CMK (cell line): ENCODE data around the gene ERRFI1.
"Not testable (repeated sequence)": the region's sequence is repeated elsewhere in the genome, so short reads cannot be mapped to it uniquely, and the experiment has no call there.

ENCODE experiments used
- DNase-seq: peaks from one replicate; pipeline ENCODE4 v3.0.0-alpha.2; 2010; ENCODE audit warnings: low read depth

ERRFI1 gene

GRCh38 chr1:7967651-7968050, 58.5 kb downstream of the ERRFI1 start:
- DNase-seq: no peak

DNA sequence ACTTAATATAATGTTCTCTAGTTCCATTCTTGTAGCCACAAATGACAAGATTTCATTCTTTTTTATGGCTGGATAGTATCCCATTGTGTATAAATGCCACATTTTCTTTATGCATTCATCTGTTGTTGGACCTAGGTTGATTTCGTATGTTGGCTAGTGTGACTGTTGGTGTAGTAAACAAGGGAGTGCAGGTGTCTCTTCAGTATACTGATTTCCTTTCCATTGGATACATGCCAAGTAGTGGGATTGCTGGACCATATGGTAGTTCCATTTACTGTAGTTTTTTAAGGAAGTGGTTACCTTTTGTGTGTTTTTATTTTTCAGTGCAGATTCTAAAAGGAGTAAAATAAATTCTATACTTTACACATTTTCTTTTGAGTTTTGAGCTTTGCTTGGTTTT, 58.9 kb downstream of the ERRFI1 start:
- DNase-seq: no peak

DNA sequence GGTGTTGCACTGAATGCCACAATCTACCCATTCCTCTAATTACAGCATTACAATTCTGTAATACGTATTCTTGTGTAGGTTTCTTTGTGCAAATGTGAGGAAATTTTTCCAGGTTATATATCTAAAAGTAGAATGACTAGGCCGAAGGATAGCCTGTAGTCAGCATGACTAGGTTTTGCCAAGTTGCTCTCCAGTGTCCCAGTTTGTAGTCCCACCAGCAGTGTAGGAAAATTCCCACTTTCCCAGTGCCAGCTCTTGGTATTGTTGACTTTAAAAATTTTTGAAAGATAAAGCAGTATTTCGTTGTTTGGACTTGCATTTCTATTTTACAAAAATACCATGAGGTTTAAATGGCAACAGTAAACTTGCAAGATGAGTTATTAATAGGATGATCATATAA, 61.6 kb downstream of the ERRFI1 start:
- DNase-seq: no peak

GRCh38 chr1:7963841-7964240, 62.3 kb downstream of the ERRFI1 start:
- not testable (repeated sequence) for DNase-seq

GRCh38 chr1:7963378-7963730, 62.8 kb downstream of the ERRFI1 start:
- DNase-seq: not testable (repeated sequence)

GRCh38 chr1:7962636-7963377, 63.3 kb downstream of the ERRFI1 start:
- DNase-seq: no peak

- DNase-seq: no peak
Measured at GRCh38 chr1:7962014-7962335, 64.1 kb downstream of the ERRFI1 start.
